HG02642 (cell line): ENCODE results near the gene SVOPL.

Experiments
- ATAC-seq: cut with Tn5 transposase; IDR thresholded peaks from one replicate; pipeline ENCODE4 v1.9.1; 2021; ENCODE audit warnings: mild to moderate bottlenecking; ENCODE audit not compliant: unreplicated experiment, poor library complexity

The SVOPL gene

GRCh38 chr7:138618506-138618905, 82.7 kb downstream of the SVOPL start:
- ATAC-seq = no peak

- no peak for ATAC-seq
Measured at GRCh38 chr7:138616085-138616484, 85.1 kb downstream of the SVOPL start.

- no peak for ATAC-seq
Measured at GRCh38 chr7:138613630-138614029, 87.5 kb downstream of the SVOPL start.

- no peak for ATAC-seq
Measured at GRCh38 chr7:138610671-138611170, 90.4 kb downstream of the SVOPL start.

- ATAC-seq = peak; percentile 67
Measured at GRCh38 chr7:138608275-138608674, 92.9 kb downstream of the SVOPL start.

GRCh38 chr7:138607216-138608126, 93.7 kb downstream of the SVOPL start:
- no peak for ATAC-seq

GRCh38 chr7:138606236-138606635, 94.9 kb downstream of the SVOPL start:
- no peak for ATAC-seq

GRCh38 chr7:138603549-138604318, 97.4 kb downstream of the SVOPL start:
- ATAC-seq = no peak

- ATAC-seq = no peak
Measured at GRCh38 chr7:138602451-138602850, 98.7 kb downstream of the SVOPL start.

- no peak for ATAC-seq
Measured at GRCh38 chr7:138595454-138595853, 105.7 kb downstream of the SVOPL start.

GRCh38 chr7:138590154-138590553, 111.0 kb downstream of the SVOPL start:
- no peak for ATAC-seq

- ATAC-seq = no peak
Measured at GRCh38 chr7:138588986-138589385, 112.2 kb downstream of the SVOPL start.

- ATAC-seq = no peak
Measured at GRCh38 chr7:138587485-138587884, 113.7 kb downstream of the SVOPL start.

- no peak for ATAC-seq
Measured at GRCh38 chr7:138585283-138585993, 115.7 kb downstream of the SVOPL start.

GRCh38 chr7:138584696-138585095, 116.5 kb downstream of the SVOPL start:
- no peak for ATAC-seq

GRCh38 chr7:138584283-138584682, 116.9 kb downstream of the SVOPL start:
- no peak for ATAC-seq

- ATAC-seq = no peak
Measured at GRCh38 chr7:138581065-138581464, 120.1 kb downstream of the SVOPL start.

- ATAC-seq = no peak
Measured at GRCh38 chr7:138579671-138580070, 121.5 kb downstream of the SVOPL start.

- no peak for ATAC-seq
Measured at GRCh38 chr7:138579136-138579535, 122.0 kb downstream of the SVOPL start.

- ATAC-seq = no peak
Measured at GRCh38 chr7:138575897-138576428, 125.2 kb downstream of the SVOPL start.
